Measurements from ENCODE around the gene HTR3C.
"Not testable (repeated sequence)": the region's sequence is repeated elsewhere in the genome, so short reads cannot be mapped to it uniquely, and the experiment has no call there.

Gene HTR3C

GRCh38 chr3:184052767-184053166, at the start of gene HTR3C:
TSS of gene HTR3C (plus strand) at chr3:184053047. CDS start at chr3:184053081, 34 bp downstream.
- no peak for DNase-seq (ENCODE audit: low spot score)

- no peak for DNase-seq (ENCODE audit: low spot score)
Observed at GRCh38 chr3:184003187-184003967, 49.5 kb upstream of the HTR3C start.

- no peak for DNase-seq (ENCODE audit: low spot score)
Observed at GRCh38 chr3:184004476-184004875, 48.4 kb upstream of the HTR3C start.

GRCh38 chr3:184005941-184006507, 46.8 kb upstream of the HTR3C start:
- DNase-seq (ENCODE audit: low spot score), result no peak

GRCh38 chr3:184007143-184007813, 45.6 kb upstream of the HTR3C start:
- DNase-seq (ENCODE audit: low spot score), result not testable (repeated sequence)

GRCh38 chr3:184008161-184008560, 44.7 kb upstream of the HTR3C start:
- DNase-seq (ENCODE audit: low spot score), result no peak

- DNase-seq (ENCODE audit: low spot score), result no peak
Observed at GRCh38 chr3:184011230-184011876, 41.5 kb upstream of the HTR3C start.

GRCh38 chr3:184011937-184012889, 40.6 kb upstream of the HTR3C start:
- no peak for DNase-seq (ENCODE audit: low spot score)

- DNase-seq (ENCODE audit: low spot score), result peak; percentile 29
Observed at GRCh38 chr3:184015381-184016019, 37.3 kb upstream of the HTR3C start.

GRCh38 chr3:184016169-184016570, 36.7 kb upstream of the HTR3C start:
- no peak for DNase-seq (ENCODE audit: low spot score)

- peak; percentile 53 for DNase-seq (ENCODE audit: low spot score)
Observed at GRCh38 chr3:184016811-184017671, 35.8 kb upstream of the HTR3C start.

- DNase-seq (ENCODE audit: low spot score), result peak; percentile 95
Observed at GRCh38 chr3:184017672-184018423, 35.0 kb upstream of the HTR3C start, which contains the start of gene ABCC5. TSS of gene ABCC5 (minus strand) at chr3:184017884. CDS start at chr3:184014392, 3,492 bp downstream.

- DNase-seq (ENCODE audit: low spot score), result no peak
Observed at GRCh38 chr3:184018424-184018973, 34.3 kb upstream of the HTR3C start.

- no peak for DNase-seq (ENCODE audit: low spot score)
Observed at GRCh38 chr3:184022323-184022722, 30.5 kb upstream of the HTR3C start.

GRCh38 chr3:184025256-184025655, 27.6 kb upstream of the HTR3C start:
- not testable (repeated sequence) for DNase-seq (ENCODE audit: low spot score)

GRCh38 chr3:184028275-184028890, 24.5 kb upstream of the HTR3C start:
- not testable (repeated sequence) for DNase-seq (ENCODE audit: low spot score)

GRCh38 chr3:184029443-184029842, 23.4 kb upstream of the HTR3C start:
- DNase-seq (ENCODE audit: low spot score), result no peak

- no peak for DNase-seq (ENCODE audit: low spot score)
Observed at GRCh38 chr3:184030536-184030935, 22.3 kb upstream of the HTR3C start.

All from RKO (cell line).